Stimulated activated CD4-positive, alpha-beta T cell treated with anti-CD3 and anti-CD28 coated beads, Interleukin-2, amount 100 ng/mL, for 48 hours (primary cell): ENCODE measurements around the gene CD63.

Experiments
- DNase-seq, 2 donors: peaks; one replicate each; pipeline ENCODE4 v3.0.0-alpha.2; 2020

The CD63 gene

GRCh38 chr12:55703901-55704761, 24.7 kb downstream of the CD63 start:
- DNase-seq, result no peak

- no peak for DNase-seq
Observed at GRCh38 chr12:55703288-55703687, 25.5 kb downstream of the CD63 start.

DNA sequence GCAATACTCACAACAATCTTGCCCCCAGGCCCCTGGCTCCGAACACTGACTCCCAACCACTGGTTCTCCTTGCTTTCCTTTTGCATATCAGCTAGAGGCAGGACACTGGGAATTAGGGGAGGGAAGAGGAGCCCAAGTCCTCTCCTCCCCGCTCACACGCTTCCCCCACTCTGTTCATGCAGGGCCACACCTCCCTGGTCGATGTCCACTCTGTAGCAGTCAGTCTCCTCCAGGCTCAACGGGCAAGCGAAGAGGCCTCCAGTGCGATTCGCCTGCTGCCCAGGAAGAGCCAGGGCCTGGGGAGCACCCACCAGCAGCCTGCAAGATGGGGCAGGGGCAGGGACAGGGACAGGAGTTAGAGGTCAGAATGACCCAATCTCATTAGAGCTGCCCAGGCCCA, 25.9 kb downstream of the CD63 start:
- DNase-seq, result no peak

GRCh38 chr12:55700255-55701018, 28.4 kb downstream of the CD63 start:
- DNase-seq, result no peak

DNA sequence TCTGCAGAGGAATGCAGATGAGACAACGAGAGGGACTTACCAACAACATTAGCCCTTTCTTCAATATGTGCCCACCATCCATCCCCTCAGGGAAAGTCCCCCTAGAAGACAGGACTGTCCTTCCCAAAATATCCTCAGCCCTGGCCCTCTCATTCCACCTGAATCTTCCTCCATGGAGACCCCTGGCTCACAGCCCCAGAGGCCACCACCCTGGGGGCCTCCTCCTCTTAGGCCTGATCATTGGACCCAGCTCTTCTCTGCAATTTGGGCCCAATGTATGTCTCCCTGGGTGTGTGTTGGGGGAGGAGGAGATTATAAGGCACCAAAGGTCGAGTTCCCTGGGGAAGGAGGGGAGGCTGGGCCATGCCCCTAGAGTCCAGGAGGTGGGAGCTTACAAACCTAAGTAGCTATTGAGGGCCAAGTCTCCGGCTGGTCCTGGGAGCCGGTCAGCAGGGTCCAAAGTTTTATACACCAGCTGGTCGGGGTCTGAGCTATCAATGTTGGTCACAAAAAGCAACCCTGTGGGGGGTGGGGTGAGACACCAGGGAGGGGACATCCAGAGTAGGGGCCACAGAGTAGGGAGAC, 29.2 kb downstream of the CD63 start:
- no peak for DNase-seq

DNA sequence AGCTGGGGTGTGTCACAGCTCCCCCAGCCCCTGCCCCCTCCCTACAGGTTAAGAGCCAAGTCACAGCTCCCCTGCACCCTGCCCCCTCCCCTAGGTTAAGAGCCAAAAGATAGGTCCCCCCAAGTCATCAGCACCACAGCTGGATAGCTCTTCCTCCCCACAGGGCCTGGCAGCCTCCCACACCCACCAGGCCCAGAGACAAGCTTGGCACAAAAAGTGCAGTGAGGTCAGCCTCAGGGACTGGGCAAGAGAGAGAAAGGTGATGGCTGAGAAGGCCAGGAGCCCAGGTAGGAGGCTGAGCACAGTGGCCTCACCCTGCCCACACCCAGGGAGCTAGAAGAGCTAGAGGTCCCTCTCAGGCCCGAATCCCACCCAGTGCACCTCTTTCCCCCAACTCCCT, 29.8 kb downstream of the CD63 start:
- no peak for DNase-seq

DNA sequence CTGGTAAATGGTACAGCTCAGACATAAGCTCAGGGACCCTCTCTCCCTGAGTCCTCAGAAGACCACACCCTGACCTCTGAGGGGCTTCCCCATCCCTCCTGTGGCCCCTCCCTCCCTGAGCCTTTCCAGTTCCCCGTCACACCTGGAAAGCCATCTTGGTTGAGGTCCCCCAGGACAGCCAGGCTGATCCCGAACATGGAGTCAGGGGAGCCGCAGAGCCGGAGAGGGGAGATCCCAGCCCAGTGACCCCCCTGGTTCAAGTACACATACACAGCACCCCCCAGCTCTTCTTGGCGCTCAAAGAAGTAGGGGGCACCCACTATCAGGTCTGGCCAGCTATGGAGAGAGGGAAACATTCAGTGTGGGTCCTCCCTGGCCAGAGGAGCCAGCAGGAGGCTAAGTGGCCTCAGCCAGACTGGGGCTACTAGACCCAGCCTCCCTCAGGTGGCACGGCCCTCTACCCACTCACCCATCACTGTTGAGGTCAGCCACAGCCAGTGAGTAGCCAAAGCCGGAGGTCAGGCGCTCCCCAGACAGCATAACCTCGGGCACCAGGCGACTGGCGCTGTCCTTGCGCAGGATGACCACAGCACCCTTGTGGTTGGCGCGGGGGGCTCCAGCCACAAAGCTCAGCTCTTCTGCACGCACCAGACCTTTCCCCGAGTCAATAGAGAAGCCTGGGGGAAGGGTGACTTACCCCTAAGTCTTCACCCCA, 30.4 kb downstream of the CD63 start:
- DNase-seq, result no peak

DNA sequence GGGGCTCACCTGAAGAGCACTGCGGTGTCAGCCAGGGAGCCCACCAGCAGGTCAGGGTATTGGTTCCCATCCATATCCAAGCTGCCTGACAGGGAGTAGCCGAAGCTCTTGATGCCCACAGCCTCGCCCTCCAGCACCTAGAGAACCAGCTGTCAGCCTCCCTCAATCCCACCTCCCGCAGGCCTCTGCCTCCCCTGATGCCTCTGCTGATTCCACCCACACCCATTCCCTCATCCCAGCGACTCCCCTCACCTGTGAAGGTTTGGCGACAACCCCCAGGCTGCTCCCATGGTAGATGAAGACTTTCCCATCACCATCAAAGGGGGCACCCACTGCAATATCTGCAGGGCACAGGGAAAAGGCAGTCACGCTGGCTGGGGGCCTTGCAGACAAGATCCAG, 31.1 kb downstream of the CD63 start:
- DNase-seq, result no peak

DNA sequence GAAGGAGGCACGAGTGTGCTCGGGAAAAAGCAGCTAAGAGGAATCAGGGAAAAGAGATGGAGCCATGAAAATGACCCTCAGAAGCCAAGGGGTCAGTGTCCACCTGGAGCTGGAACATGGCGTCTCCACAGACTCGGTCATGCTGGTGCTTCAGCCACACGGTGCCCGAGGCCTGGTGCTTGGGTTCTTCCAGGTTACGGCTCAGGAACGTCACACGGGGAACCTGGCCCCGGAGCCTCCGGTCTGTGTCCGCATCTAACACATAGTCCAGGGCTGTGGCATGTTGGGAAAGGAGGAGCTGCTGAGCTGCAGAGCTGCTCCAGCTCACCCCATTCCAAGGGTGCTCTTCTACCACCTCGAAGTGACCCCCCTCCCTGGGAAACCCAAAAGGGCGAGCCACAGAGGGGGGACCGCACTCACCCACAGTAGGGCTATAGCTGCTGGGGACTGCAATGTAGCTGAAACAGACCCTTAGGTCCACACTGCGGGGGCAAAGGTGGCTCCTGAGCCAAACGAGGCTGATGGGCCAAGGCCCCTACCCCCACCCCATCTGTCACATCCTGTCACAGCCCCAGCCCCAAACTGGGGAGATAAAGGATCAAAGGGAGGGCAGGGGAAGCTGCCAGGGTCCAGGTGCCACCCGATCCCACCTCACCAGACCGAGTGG, 31.9 kb downstream of the CD63 start:
- no peak for DNase-seq

DNA sequence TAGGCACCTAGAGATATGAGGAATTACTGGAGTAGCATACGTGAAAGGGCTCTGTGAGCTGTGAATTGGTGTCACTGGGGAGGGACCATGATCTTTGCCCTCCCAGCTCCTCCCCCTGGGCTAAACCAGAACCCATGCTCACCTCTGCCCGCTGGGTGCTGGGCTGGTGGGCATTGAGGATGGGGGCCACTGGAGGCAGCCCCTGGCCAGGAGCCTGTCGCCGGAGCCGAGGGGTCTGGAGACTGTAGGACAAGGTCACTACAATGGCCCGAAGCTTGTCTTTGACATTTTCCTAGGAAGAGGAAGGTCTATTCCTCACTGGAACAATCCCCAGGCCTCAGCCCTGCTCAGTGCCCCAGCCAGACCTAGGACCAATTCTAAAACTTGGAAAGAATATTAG, 32.7 kb downstream of the CD63 start:
- DNase-seq, result no peak

DNA sequence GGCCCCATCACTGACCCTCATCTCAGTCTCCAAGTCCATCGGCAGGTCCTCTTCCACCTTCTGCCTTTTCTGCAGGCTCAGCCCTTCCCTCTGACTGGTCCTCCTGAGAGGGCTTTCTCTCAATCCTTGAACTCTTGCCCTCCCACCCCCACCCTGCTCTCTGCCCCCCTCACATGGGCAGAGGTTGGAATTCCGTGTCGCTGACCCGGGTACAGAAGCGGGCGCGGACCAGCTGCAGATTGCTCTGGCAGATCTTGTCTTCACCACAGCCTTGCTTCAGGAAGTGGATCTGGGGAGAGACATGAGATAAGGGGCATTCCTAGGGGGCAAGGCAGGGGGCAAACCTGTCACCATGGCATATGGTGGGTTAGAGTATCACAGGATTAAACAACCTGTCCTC, 33.5 kb downstream of the CD63 start:
- DNase-seq, result no peak

GRCh38 chr12:55694651-55695050, 34.2 kb downstream of the CD63 start:
- no peak for DNase-seq

GRCh38 chr12:55694188-55694515, 34.7 kb downstream of the CD63 start:
- no peak for DNase-seq

GRCh38 chr12:55693323-55694187, 35.3 kb downstream of the CD63 start:
- no peak for DNase-seq

- DNase-seq, result no peak
Observed at GRCh38 chr12:55692631-55693322, 36.0 kb downstream of the CD63 start.

GRCh38 chr12:55688716-55689655, 39.8 kb downstream of the CD63 start:
- no peak for DNase-seq

GRCh38 chr12:55687746-55688145, 41.1 kb downstream of the CD63 start:
- DNase-seq, result peak in 1 of 2 donors; percentile 18

DNA sequence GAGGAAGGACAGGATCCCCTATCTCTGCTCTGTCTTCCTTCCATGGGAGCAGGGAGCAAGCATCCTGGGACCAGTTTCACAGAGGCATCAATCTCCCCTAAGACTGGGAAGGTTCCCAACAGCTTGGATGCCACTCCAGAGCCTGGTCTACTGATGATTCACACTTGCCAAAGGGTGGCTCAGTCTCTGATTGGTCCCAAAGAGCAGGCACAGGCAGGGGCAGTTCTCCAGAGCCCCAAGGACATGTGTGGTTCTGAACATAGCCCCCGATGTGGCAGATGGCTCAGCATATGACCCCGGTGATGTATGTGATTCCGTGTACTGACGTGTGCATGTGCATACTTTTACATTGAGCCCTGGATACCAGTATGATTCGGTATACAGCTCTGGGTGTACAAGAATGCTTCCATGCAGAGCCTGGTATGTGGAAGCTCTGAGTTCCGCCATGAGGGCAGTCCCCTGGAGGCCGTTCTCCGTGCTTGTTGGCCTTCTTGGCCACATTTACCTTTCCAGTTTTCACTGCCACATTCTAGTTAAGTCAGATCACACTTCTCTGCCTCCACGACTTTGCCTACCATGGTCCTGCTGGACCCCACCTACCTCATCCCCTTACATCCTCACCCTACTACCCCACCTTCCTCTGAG, 42.3 kb downstream of the CD63 start:
- no peak for DNase-seq

DNA sequence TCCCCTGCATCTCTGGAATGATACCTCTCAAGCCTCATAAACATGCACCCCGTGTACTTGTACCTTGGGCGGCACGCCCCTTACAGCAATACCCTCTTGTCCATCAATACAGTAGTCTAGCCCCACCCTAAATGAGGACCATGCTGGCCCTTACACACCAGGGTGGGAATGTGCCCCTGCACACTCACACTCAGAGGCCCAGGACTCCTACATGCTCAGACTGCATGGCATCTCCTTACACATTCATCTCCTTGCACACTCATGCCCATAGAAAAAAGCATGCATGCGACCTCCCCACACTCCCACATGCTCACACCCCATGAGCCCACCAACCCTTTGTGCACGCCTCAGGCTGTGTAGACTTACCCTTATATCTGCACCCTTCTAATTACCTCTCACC, 43.1 kb downstream of the CD63 start:
- DNase-seq, result no peak
